HepG2 (cell line): Measurements from ENCODE around the gene BOLA2B. TPM values are rescaled to one million over a fixed set of nuclear protein-coding genes. Genes with fewer than 3 reads are reported as not detected.

Source experiments
- CCDC6 ChIP-seq: sonication (generic); formaldehyde crosslinking; IDR thresholded peaks from 2 replicates; pipeline ENCODE4 v1.8.1; 2022; ENCODE audit warnings: mild to moderate bottlenecking, missing genetic modification reagents, moderate library complexity
- CSRNP2 ChIP-seq: sonication (generic); formaldehyde crosslinking; conservative IDR thresholded peaks from 2 replicates; pipeline ENCODE4 v1.8.0; 2022; ENCODE audit warnings: low read depth, missing genetic modification reagents
- EP300 ChIP-seq, 3 experiments: sonication (generic) in 1 of 3; formaldehyde crosslinking in 1 of 3; IDR thresholded peaks; 2 replicates each; pipeline versions ENCODE4 v1.5.1 to v1.6.1; 2011 to 2020; ENCODE audit warnings: low read depth in 2 of 3, low read length in 2 of 3, borderline replicate concordance in 1 of 3, improper control_type of control experiment in 1 of 3, mild to moderate bottlenecking in 1 of 3, missing genetic modification reagents in 1 of 3, moderate library complexity in 1 of 3
- HNF1B ChIP-seq: sonication (generic); formaldehyde crosslinking; IDR thresholded peaks from 2 replicates; pipeline ENCODE4 v1.5.1; 2020; ENCODE audit warnings: mild to moderate bottlenecking, moderate library complexity, missing genetic modification reagents
- HNRNPLL ChIP-seq: fragments of 200-400 bp; formaldehyde crosslinking; IDR thresholded peaks from 2 replicates; pipeline ENCODE4 v1.6.1; 2017; ENCODE audit warnings: mild to moderate bottlenecking, low read depth, low read length; ENCODE audit not compliant: poor library complexity, severe bottlenecking
- HOXA3 ChIP-seq: sonication (generic); formaldehyde crosslinking; IDR thresholded peaks from 2 replicates; pipeline ENCODE4 v1.5.0; 2020; ENCODE audit warnings: missing genetic modification reagents
- ISL2 ChIP-seq: sonication (generic); formaldehyde crosslinking; IDR thresholded peaks from 2 replicates; pipeline ENCODE4 v1.5.0; 2020; ENCODE audit warnings: missing genetic modification reagents
- MBD4 ChIP-seq: IDR thresholded peaks from 2 replicates; pipeline ENCODE4 v1.6.1; 2012; ENCODE audit warnings: low read length, inconsistent platforms, borderline replicate concordance
- MEF2D ChIP-seq: sonication (generic); formaldehyde crosslinking; IDR thresholded peaks from 2 replicates; pipeline ENCODE4 v1.5.1; 2020; ENCODE audit warnings: mild to moderate bottlenecking, missing genetic modification reagents
- MTA3 ChIP-seq: sonication (generic); formaldehyde crosslinking; IDR thresholded peaks from 2 replicates; pipeline ENCODE4 v1.4.0; 2020; ENCODE audit warnings: missing genetic modification reagents
- NFE2L2 ChIP-seq: fragments of 150-350 bp; IDR thresholded peaks from 2 replicates; pipeline ENCODE4 v1.6.1; 2014; ENCODE audit warnings: low read length
- NRL ChIP-seq: sonication (generic); formaldehyde crosslinking; IDR thresholded peaks from 2 replicates; pipeline ENCODE4 v1.5.0; 2020; ENCODE audit warnings: missing genetic modification reagents, mild to moderate bottlenecking, moderate library complexity, borderline replicate concordance
- PHB2 ChIP-seq: fragments of 450-650 bp; IDR thresholded peaks from 2 replicates; pipeline ENCODE4 v1.6.1; 2018; ENCODE audit not compliant: partially characterized antibody
- TBX2 ChIP-seq: sonication (generic); formaldehyde crosslinking; IDR thresholded peaks from 2 replicates; pipeline ENCODE4 v1.5.0; 2020; ENCODE audit warnings: missing genetic modification reagents, mild to moderate bottlenecking, borderline replicate concordance
- TFDP1 ChIP-seq: IDR thresholded peaks from 2 replicates; pipeline ENCODE4 v1.6.1; 2016; ENCODE audit warnings: missing compliant biosample characterization, missing genetic modification reagents, borderline replicate concordance
- TRIM22 ChIP-seq: fragments of 450-650 bp; IDR thresholded peaks from 2 replicates; pipeline ENCODE4 v1.6.1; 2017
- ZFP91 ChIP-seq: sonication (generic); formaldehyde crosslinking; IDR thresholded peaks from 2 replicates; pipeline ENCODE4 v1.9.0; 2022; ENCODE audit warnings: missing genetic modification reagents, mild to moderate bottlenecking, borderline replicate concordance
- ZFY ChIP-seq: sonication (generic); formaldehyde crosslinking; IDR thresholded peaks from 2 replicates; pipeline ENCODE4 v1.4.0; 2020; ENCODE audit warnings: missing genetic modification reagents
- ZNF782 ChIP-seq: sonication (generic); formaldehyde crosslinking; IDR thresholded peaks from 2 replicates; pipeline ENCODE4 v1.4.0; 2020; ENCODE audit warnings: missing genetic modification reagents, mild to moderate bottlenecking, borderline replicate concordance
- polyA plus RNA-seq, 8 experiments: library from polyadenylated mRNA; depleted of rRNA in 3 of 8; stranded (reverse) in 7 of 8; unstranded in 1 of 8; fragments of >200 nt; fragmentation: Illumina TruSeq in 4 of 8; extraction: Trizol in 4 of 8; gene quantifications; 2 replicates each; pipeline versions ENCODE4 v1.2.1 to v1.2.3, GENCODE V29; 2011 to 2016; ENCODE audit warnings: low read depth in 4 of 8, missing spikeins in 1 of 8, mixed read lengths in 1 of 8; ENCODE audit not compliant: insufficient read depth in 1 of 8
- total RNA-seq, 5 experiments: library from RNA; depleted of rRNA; stranded (reverse); fragments of >200 nt; fragmentation: Illumina TruSeq; extraction: Trizol; gene quantifications; 2 replicates each; pipeline ENCODE4 v1.2.3, GENCODE V29; 2016; ENCODE audit warnings: low read depth in 1 of 5

The BOLA2B gene
- total and polyA plus RNA-seq, 2 of the 13 experiments (the other 11 are each of a cell fraction or from before 2014, with no cell fraction given) = 63.8 to 295 TPM

GRCh38 chr16:30184096-30184890, 9.2 kb downstream of the BOLA2B start (continued):
- peak; percentile 28; the same call in 1 of the 2 replicates for TF ChIP-seq TFDP1
- peak; percentile 31; the same call in 1 of the 2 replicates for TF ChIP-seq MEF2D (CRISPR knock-in tag)
- no peak for TF ChIP-seq ISL2
- peak; percentile 30; the same call in 1 of the 2 replicates for TF ChIP-seq HNF1B
- TF ChIP-seq MTA3 (CRISPR knock-in tag) = no peak
- 0 out of 2 replicates have a peak, but pooled peaks have one; percentile 31 for TF ChIP-seq TBX2 (CRISPR knock-in tag)
- no peak for TF ChIP-seq EP300 (IDR thresholded peaks at IDR 0.05; ENCODE audit: low read depth in 2 of 2, low read length in 2 of 2)
- TF ChIP-seq EP300 (CRISPR knock-in tag; IDR thresholded peaks at IDR 0.05; ENCODE audit: borderline replicate concordance) = 0 out of 2 replicates have a peak, but pooled peaks have one; percentile 26
- TF ChIP-seq CSRNP2 (CRISPR knock-in tag) = no peak
- peak; percentile 83 for TF ChIP-seq NRL
- TF ChIP-seq CCDC6 (CRISPR knock-in tag) = no peak
- 0 out of 2 replicates have a peak, but pooled peaks have one; percentile 5 for TF ChIP-seq HOXA3 (CRISPR knock-in tag)
- TF ChIP-seq ZFY (CRISPR knock-in tag) = no peak
- TF ChIP-seq HNRNPLL = no peak
- TF ChIP-seq TRIM22 = no peak
- no peak for TF ChIP-seq PHB2
- no peak for TF ChIP-seq NFE2L2
- no peak for TF ChIP-seq ZNF782 (CRISPR knock-in tag)
- TF ChIP-seq MBD4 = no peak
- TF ChIP-seq ZFP91 (CRISPR knock-in tag) = peak; percentile 55; the same call in 1 of the 2 replicates
